ENCODE data around the gene MCC.

Gene MCC

GRCh38 chr5:113359419-113359818, 128.8 kb downstream of the MCC start:
- DNase-seq, result no peak

GRCh38 chr5:113358696-113359095, 129.6 kb downstream of the MCC start:
- DNase-seq, result no peak

- DNase-seq, result no peak
Measured at GRCh38 chr5:113357696-113358476, 130.4 kb downstream of the MCC start.

GRCh38 chr5:113356487-113356886, 131.8 kb downstream of the MCC start:
- DNase-seq, result no peak

GRCh38 chr5:113354055-113354454, 134.2 kb downstream of the MCC start:
- peak; percentile 29 for DNase-seq

- DNase-seq, result no peak
Measured at GRCh38 chr5:113347572-113347971, 140.7 kb downstream of the MCC start.

- DNase-seq, result no peak
Measured at GRCh38 chr5:113344973-113345940, 143.0 kb downstream of the MCC start.

GRCh38 chr5:113343343-113343742, 144.9 kb downstream of the MCC start:
- no peak for DNase-seq

GRCh38 chr5:113340537-113340936, 147.7 kb downstream of the MCC start:
- DNase-seq, result no peak

GRCh38 chr5:113338628-113339027, 149.6 kb downstream of the MCC start:
- no peak for DNase-seq

GRCh38 chr5:113337515-113338415, 150.5 kb downstream of the MCC start:
- DNase-seq, result no peak

- DNase-seq, result peak; percentile 39
Measured at GRCh38 chr5:113336975-113337374, 151.3 kb downstream of the MCC start.

GRCh38 chr5:113333411-113333810, 154.8 kb downstream of the MCC start:
- no peak for DNase-seq

GRCh38 chr5:113331209-113331551, 157.1 kb downstream of the MCC start:
- DNase-seq, result no peak

- DNase-seq, result peak; percentile 74
Measured at GRCh38 chr5:113330533-113331208, 157.6 kb downstream of the MCC start.

GRCh38 chr5:113329981-113330380, 158.3 kb downstream of the MCC start:
- DNase-seq, result no peak

- no peak for DNase-seq
Measured at GRCh38 chr5:113325054-113325453, 163.2 kb downstream of the MCC start.

- DNase-seq, result no peak
Measured at GRCh38 chr5:113321276-113321675, 167.0 kb downstream of the MCC start.

GRCh38 chr5:113320273-113320780, 167.9 kb downstream of the MCC start:
- no peak for DNase-seq

- no peak for DNase-seq
Measured at GRCh38 chr5:113319256-113320053, 168.8 kb downstream of the MCC start.

GRCh38 chr5:113317636-113318035, 170.6 kb downstream of the MCC start:
- no peak for DNase-seq
